ENCODE results near the gene ATP5IF1. TPM values are rescaled to one million over a fixed set of nuclear protein-coding genes. Genes with fewer than 3 reads are reported as not detected.

The ATP5IF1 gene
- total RNA-seq, 4 donors from 2014 or later, result 131 to 503 (median 344) TPM

DNA sequence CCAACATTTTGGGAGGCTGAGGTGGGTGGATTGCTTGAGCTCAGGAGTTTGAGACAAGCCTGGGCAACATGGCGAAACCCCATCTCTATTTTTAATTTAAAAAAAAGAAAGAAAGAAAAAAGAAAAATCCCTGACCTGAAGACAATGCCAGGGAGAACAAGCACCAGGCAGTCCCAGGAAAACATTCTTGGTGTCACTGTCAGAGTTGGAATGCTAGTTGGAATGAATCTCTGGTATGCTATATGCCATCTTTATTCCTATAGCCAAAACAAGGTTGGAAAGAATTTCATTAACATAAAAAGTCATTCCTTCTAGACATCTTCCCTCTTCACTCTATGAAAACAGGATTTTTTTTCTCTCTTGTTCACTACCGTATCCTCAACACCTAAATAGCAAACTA is 5.9 kb upstream of the ATP5IF1 start:
- Histone ChIP-seq H3K27ac (no peak overlapping the region), H3K36me3 (peaks cover 0 to 45% (median 19%) of the 10 kb centered on the region in 4 donors), H3K4me3 (no peak overlapping the region), H3K27me3 (no peaks in the 10 kb centered on the region), H3K4me1 (peaks cover 14 to 25% (median 17%) of the 10 kb centered on the region in 4 donors), H3K9me3 (no peaks in the 10 kb centered on the region)
- no peak for DNase-seq
- WGBS, 2 donors (ENCODE audit: low coverage in 1 of 2), result 83 to 86% methylated on average over 2 of the region's 2 CpGs
- in situ Hi-C loops (cut with MboI; ENCODE audit: low pct_ligation_motif_present in 1 of 4, low pct_unique_long_range_greater_than_20kb in 1 of 4, low sequenced_read_pairs in 3 of 4), result loop anchor here in 1 of 4 donors (25.0 kb wide), 1 partner anchor 282 kb away; the partner anchor contains the start of gene RCC1
- intact Hi-C loops (cut with DNase I; ENCODE audit: low total_unique reads), result no loop called here
- TF ChIP-seq POLR2A (IDR thresholded peaks at IDR 0.05), result no peak
- no peak for TF ChIP-seq CTCF (IDR thresholded peaks at IDR 0.05)
- no peak for TF ChIP-seq EP300 (IDR thresholded peaks at IDR 0.05; ENCODE audit: low read depth)
- no peak for TF ChIP-seq POLR2AphosphoS5 (IDR thresholded peaks at IDR 0.05)

DNA sequence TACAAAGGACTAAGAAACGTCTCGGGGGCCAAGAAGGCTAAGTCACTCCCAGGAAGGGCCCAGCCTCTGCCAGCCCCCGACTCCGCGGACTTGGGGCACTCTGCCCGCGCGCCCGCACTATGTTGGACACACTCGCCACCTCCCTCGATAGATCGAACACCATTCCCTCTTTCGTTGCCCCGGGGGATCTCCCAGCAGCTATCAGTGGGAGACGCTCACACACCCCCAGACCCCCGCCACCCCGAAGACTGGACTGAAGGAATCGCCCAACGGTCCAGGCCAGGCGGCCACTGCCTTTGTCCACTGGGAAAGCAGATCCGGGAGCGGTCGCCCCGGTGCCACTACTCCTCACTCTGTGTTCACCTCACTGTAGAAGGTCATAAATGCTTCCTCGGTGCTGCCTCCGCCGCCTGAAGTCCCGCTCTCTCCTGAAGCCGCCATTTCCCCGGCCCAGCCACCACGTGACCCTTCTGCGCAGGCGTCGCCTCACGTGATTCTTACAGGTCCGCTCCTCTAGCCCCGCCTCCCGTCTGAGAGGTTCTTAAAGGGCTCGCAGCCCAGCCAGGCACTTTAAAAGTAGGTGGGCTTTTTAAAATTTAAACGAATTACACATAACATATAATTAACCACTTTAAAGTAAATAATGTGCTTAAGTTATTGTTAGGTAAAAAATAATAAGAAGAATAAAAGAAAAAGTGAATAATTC is 3.2 kb upstream of the ATP5IF1 start, which contains the start of gene DNAJC8:
DNAJC8 (minus strand) TSS at position 472 of the 706 bp plus-strand sequence; CDS start at position 441, 31 bp downstream.
- Histone ChIP-seq H3K27ac (peak within 1 kb of the TSS; percentile 76 to 86 (median 83)), H3K4me1 (peaks cover 18 to 41% (median 32%) of the 10 kb centered on the region in 4 donors), H3K9me3 (no peaks in the 10 kb centered on the region), H3K27me3 (no peaks in the 10 kb centered on the region), H3K36me3 (peaks cover 0 to 19% (median 8%) of the 10 kb centered on the region in 4 donors), H3K4me3 (peak within 1 kb of the TSS; percentile 45 to 95 (median 90))
- intact Hi-C loops (cut with DNase I; ENCODE audit: low total_unique reads) (no loop called here), in situ Hi-C loops (cut with MboI; ENCODE audit: low pct_ligation_motif_present in 1 of 4, low pct_unique_long_range_greater_than_20kb in 1 of 4, low sequenced_read_pairs in 3 of 4) (loop anchor here in 1 of 4 donors (25.0 kb wide), 1 partner anchor 280 kb away; the partner anchor contains the start of gene RCC1)
- no peak for TF ChIP-seq EP300 (IDR thresholded peaks at IDR 0.05; ENCODE audit: low read depth)
- TF ChIP-seq POLR2AphosphoS5 (IDR thresholded peaks at IDR 0.05), result peak; percentile 87 to 93 (median 90)
- TF ChIP-seq POLR2A (IDR thresholded peaks at IDR 0.05), result peak; percentile 76
- no peak for TF ChIP-seq CTCF (IDR thresholded peaks at IDR 0.05)
- DNase-seq, result peak; percentile 97
- whole genome bisulfite sequencing, 2 donors (ENCODE audit: low coverage in 1 of 2), result 0 to 1% methylated on average over 1 to 37 of the region's 40 CpGs

GRCh38 chr1:28233264-28233606 is 2.7 kb upstream of the ATP5IF1 start:
- H3K27ac ChIP-seq, result peak overlapping the region; percentile 76 to 86 (median 83)
- in situ Hi-C loops (cut with MboI; ENCODE audit: low pct_ligation_motif_present in 1 of 4, low pct_unique_long_range_greater_than_20kb in 1 of 4, low sequenced_read_pairs in 3 of 4) (loop anchor here in 1 of 4 donors (25.0 kb wide), 1 partner anchor 279 kb away; the partner anchor contains the start of gene RCC1), intact Hi-C loops (cut with DNase I; ENCODE audit: low total_unique reads) (no loop called here)
- no peak for DNase-seq
- H3K36me3 ChIP-seq, result peaks cover 0 to 14% (median 5%) of the 10 kb centered on the region in 4 donors
- no peaks in the 10 kb centered on the region for H3K27me3 ChIP-seq
- TF ChIP-seq CTCF (IDR thresholded peaks at IDR 0.05), result no peak
- TF ChIP-seq EP300 (IDR thresholded peaks at IDR 0.05; ENCODE audit: low read depth), result no peak
- TF ChIP-seq POLR2AphosphoS5 (IDR thresholded peaks at IDR 0.05), result no peak
- TF ChIP-seq POLR2A (IDR thresholded peaks at IDR 0.05), result no peak
- peak overlapping the region in 3 of 4 donors; percentile 45 to 93 (median 87) for H3K4me3 ChIP-seq
- no peaks in the 10 kb centered on the region for H3K9me3 ChIP-seq
- WGBS, 2 donors (ENCODE audit: low coverage in 1 of 2), result 5 to 65% methylated on average over 4 to 14 of the region's 14 CpGs
- peaks cover 18 to 47% (median 35%) of the 10 kb centered on the region in 4 donors for H3K4me1 ChIP-seq

DNA sequence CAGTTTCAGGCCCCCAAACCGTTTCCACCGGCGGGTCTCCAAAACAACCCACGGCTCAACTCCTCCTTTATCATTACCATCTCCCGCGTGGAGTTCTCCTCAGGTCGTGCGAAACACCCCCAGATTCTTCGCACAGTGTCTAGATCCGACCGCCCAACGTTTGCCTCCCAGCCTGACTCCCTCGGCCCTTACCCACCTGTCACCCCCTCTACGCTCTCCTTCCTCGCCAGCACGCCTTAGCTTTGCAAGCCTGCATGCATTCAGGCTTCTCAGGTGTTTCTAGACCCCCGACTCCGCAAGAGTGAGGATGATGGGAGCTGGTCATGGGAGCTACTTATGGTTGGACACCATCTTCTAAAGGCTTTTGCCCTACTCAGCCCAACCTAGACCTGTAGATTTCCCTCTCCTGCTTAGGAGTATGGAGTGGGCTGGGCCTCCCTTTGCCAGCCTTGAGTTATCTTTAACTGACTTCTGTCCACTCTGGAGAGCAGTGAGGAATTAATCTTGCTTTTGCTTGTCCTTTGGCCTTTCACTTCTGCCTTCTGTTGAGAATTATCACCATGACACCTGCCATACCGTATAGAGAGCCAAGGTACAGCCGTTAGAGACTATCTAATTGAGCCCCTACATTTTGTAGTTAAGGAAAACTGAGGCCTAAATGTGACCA is 865 bp downstream of the ATP5IF1 start:
- TF ChIP-seq CTCF (IDR thresholded peaks at IDR 0.05), result no peak
- TF ChIP-seq POLR2A (IDR thresholded peaks at IDR 0.05), result no peak
- Histone ChIP-seq H3K27me3 (no peaks in the 10 kb centered on the region), H3K36me3 (no peaks in the 10 kb centered on the region), H3K4me1 (peaks cover 12 to 36% (median 25%) of the 10 kb centered on the region in 4 donors), H3K9me3 (no peaks in the 10 kb centered on the region), H3K4me3 (peak overlapping the region; percentile 75 to 97 (median 86)), H3K27ac (peak overlapping the region; percentile 91 to 98 (median 95))
- WGBS, 2 donors (ENCODE audit: low coverage in 1 of 2), result 6 to 10% methylated on average over 15 to 20 of the region's 20 CpGs
- no peak for DNase-seq
- in situ Hi-C loops (cut with MboI; ENCODE audit: low pct_ligation_motif_present in 1 of 4, low pct_unique_long_range_greater_than_20kb in 1 of 4, low sequenced_read_pairs in 3 of 4) (loop anchor here in 1 of 4 donors (25.0 kb wide), 1 partner anchor 276 kb away; the partner anchor contains the start of gene RCC1), intact Hi-C loops (cut with DNase I; ENCODE audit: low total_unique reads) (no loop called here)

Data from transverse colon (tissue), 4 donors.